ENCODE results near the gene MACROH2A1.

Gene MACROH2A1

GRCh38 chr5:135417083-135417482 is 18.1 kb upstream of the MACROH2A1 start:
- Histone ChIP-seq H3K36me3 (no peaks in the 10 kb centered on the region), H3K27ac (no peak overlapping the region), H3K9me3 (ENCODE audit: severe bottlenecking) (no peaks in the 10 kb centered on the region), H3K4me3 (ENCODE audit: low read depth, low read length) (no peak overlapping the region), H3K27me3 (ENCODE audit: insufficient read depth, low read depth, severe bottlenecking) (no peaks in the 10 kb centered on the region)
- TF ChIP-seq CTCF (IDR thresholded peaks at IDR 0.05; ENCODE audit: low read depth, low read length) = no peak
- no peak for DNase-seq

GRCh38 chr5:135405082-135405481 is 6.1 kb upstream of the MACROH2A1 start:
- H3K9me3 ChIP-seq (ENCODE audit: severe bottlenecking) = no peaks in the 10 kb centered on the region
- no peaks in the 10 kb centered on the region for H3K36me3 ChIP-seq
- no peak for TF ChIP-seq CTCF (IDR thresholded peaks at IDR 0.05; ENCODE audit: low read depth, low read length)
- no peak for DNase-seq
- H3K4me3 ChIP-seq (ENCODE audit: low read depth, low read length) = no peak overlapping the region
- H3K27ac ChIP-seq = no peak overlapping the region
- H3K27me3 ChIP-seq (ENCODE audit: insufficient read depth, low read depth, severe bottlenecking) = no peaks in the 10 kb centered on the region

GRCh38 chr5:135402031-135402430 is 3.0 kb upstream of the MACROH2A1 start:
- no peak for TF ChIP-seq CTCF (IDR thresholded peaks at IDR 0.05; ENCODE audit: low read depth, low read length)
- H3K36me3 ChIP-seq = peaks cover 8% of the 10 kb centered on the region
- no peaks in the 10 kb centered on the region for H3K27me3 ChIP-seq (ENCODE audit: insufficient read depth, low read depth, severe bottlenecking)
- no peak for DNase-seq
- no peak overlapping the region for H3K4me3 ChIP-seq (ENCODE audit: low read depth, low read length)
- no peaks in the 10 kb centered on the region for H3K9me3 ChIP-seq (ENCODE audit: severe bottlenecking)
- no peak overlapping the region for H3K27ac ChIP-seq

GRCh38 chr5:135400866-135401265 is 1.8 kb upstream of the MACROH2A1 start:
- no peak overlapping the region for H3K4me3 ChIP-seq (ENCODE audit: low read depth, low read length)
- peak; percentile 59 for DNase-seq
- no peaks in the 10 kb centered on the region for H3K27me3 ChIP-seq (ENCODE audit: insufficient read depth, low read depth, severe bottlenecking)
- no peak for TF ChIP-seq CTCF (IDR thresholded peaks at IDR 0.05; ENCODE audit: low read depth, low read length)
- no peak overlapping the region for H3K27ac ChIP-seq
- peaks cover 20% of the 10 kb centered on the region for H3K36me3 ChIP-seq
- no peaks in the 10 kb centered on the region for H3K9me3 ChIP-seq (ENCODE audit: severe bottlenecking)

GRCh38 chr5:135399794-135400542 is 937 bp upstream of the MACROH2A1 start:
- H3K36me3 ChIP-seq = peaks cover 29% of the 10 kb centered on the region
- DNase-seq = no peak
- peak overlapping the region; percentile 94 for H3K27ac ChIP-seq
- no peaks in the 10 kb centered on the region for H3K27me3 ChIP-seq (ENCODE audit: insufficient read depth, low read depth, severe bottlenecking)
- no peaks in the 10 kb centered on the region for H3K9me3 ChIP-seq (ENCODE audit: severe bottlenecking)
- TF ChIP-seq CTCF (IDR thresholded peaks at IDR 0.05; ENCODE audit: low read depth, low read length) = no peak
- peak overlapping the region; percentile 94 for H3K4me3 ChIP-seq (ENCODE audit: low read depth, low read length)

All from WERI-Rb-1 (cell line).